Retinal pigment epithelial cell (primary cell): ENCODE data around the gene LRRC39.

Experiments
- DNase-seq: peaks from one replicate; pipeline ENCODE4 v3.0.0-alpha.2; 2010; ENCODE audit warnings: low read depth
- H3K4me3 ChIP-seq: 2 replicates; pipeline ENCODE4 v1.5.1; 2011; ENCODE audit warnings: mild to moderate bottlenecking, low read length, control low read depth, moderate library complexity
- CTCF ChIP-seq: conservative IDR thresholded peaks from 2 replicates; pipeline ENCODE4 v1.5.1; 2011; ENCODE audit warnings: low read depth, low read length, control low read depth, inconsistent platforms

LRRC39 gene

GRCh38 chr1:100178091-100178490, at the start of gene LRRC39:
LRRC39 (minus strand) TSS chr1:100178256; CDS start chr1:100168516, 9,740 bp downstream.
- H3K4me3 ChIP-seq: peak within 1 kb of the TSS; percentile 13
- peak; percentile 46 for DNase-seq
- TF ChIP-seq CTCF: no peak

GRCh38 chr1:100222428-100222827, 44.4 kb upstream of the LRRC39 start:
- DNase-seq: no peak
- no peak for TF ChIP-seq CTCF
- no peak overlapping the region for H3K4me3 ChIP-seq

- no peak for TF ChIP-seq CTCF
- H3K4me3 ChIP-seq: no peak overlapping the region
- DNase-seq: no peak
These were observed 41.8 kb upstream of the LRRC39 start for GRCh38 chr1:100219883-100220282.

GRCh38 chr1:100219457-100219856, 41.4 kb upstream of the LRRC39 start:
- no peak overlapping the region for H3K4me3 ChIP-seq
- no peak for TF ChIP-seq CTCF
- no peak for DNase-seq

GRCh38 chr1:100217834-100218233, 39.8 kb upstream of the LRRC39 start:
- no peak overlapping the region for H3K4me3 ChIP-seq
- DNase-seq: no peak
- no peak for TF ChIP-seq CTCF

GRCh38 chr1:100215101-100215500, 37.0 kb upstream of the LRRC39 start:
- H3K4me3 ChIP-seq: no peak overlapping the region
- no peak for DNase-seq
- TF ChIP-seq CTCF: no peak

- TF ChIP-seq CTCF: no peak
- H3K4me3 ChIP-seq: no peak overlapping the region
- DNase-seq: no peak
These were observed 35.1 kb upstream of the LRRC39 start for GRCh38 chr1:100213141-100213540.
